PFSK-1 (cell line): ENCODE data around the gene CORO2A.

Experiments
- FOXP2 ChIP-seq: optimal IDR thresholded peaks from 2 replicates; pipeline ENCODE3; 2011; ENCODE audit warnings: borderline replicate concordance, control low read depth, inconsistent platforms; ENCODE audit not compliant: insufficient read depth; ENCODE audit errors: extremely low read length, extremely low read depth
- POLR2AphosphoS5 ChIP-seq: IDR thresholded peaks from 2 replicates; pipeline ENCODE4 v1.6.1; 2012; ENCODE audit warnings: low read depth, mild to moderate bottlenecking, control low read depth, low read length, moderate library complexity
- SIN3A ChIP-seq: IDR thresholded peaks from 2 replicates; pipeline ENCODE4 v1.6.1; 2012; ENCODE audit warnings: mild to moderate bottlenecking, low read length, moderate library complexity, borderline replicate concordance; ENCODE audit not compliant: insufficient read depth
- TAF1 ChIP-seq: IDR thresholded peaks from 2 replicates; pipeline ENCODE4 v1.6.1; 2012; ENCODE audit warnings: low read length, control low read depth, borderline replicate concordance; ENCODE audit not compliant: insufficient read depth
- TF ChIP-seq, protein P1 (sequence below), 2 experiments: IDR thresholded peaks; 2 replicates each; pipeline versions ENCODE4 v1.6.1 to v1.8.0; 2011 to 2012; ENCODE audit warnings: low read depth in 2 of 2, low read length in 2 of 2, control low read depth in 1 of 2, inconsistent platforms in 1 of 2, mild to moderate bottlenecking in 1 of 2, moderate library complexity in 1 of 2; ENCODE audit not compliant: insufficient read depth in 1 of 2

The CORO2A gene

DNA sequence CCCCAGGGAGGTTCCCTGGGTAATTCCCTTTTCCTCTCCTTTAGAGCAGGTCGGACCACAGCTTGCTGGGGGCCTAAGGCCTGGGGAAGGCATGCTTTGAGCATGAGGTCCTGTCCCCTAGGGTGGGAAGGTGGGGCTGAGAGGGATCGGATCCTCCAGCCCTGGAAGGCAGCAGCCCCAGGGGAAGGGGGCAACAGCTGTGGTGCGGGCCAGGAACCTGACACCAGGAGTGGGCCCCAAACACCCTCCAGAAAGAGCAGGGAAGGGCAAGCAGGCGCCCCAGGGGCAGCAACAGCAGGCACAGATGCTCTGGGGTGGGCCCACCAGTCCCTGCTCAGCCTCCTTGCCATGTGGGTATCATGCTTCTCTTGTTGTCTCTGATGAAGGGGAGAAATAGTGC, 3.2 kb upstream of the CORO2A start:
- TF ChIP-seq FOXP2 (no peak), SIN3A (no peak), TAF1 (no peak), POLR2AphosphoS5 (no peak)
- TF ChIP-seq, protein P1, sequence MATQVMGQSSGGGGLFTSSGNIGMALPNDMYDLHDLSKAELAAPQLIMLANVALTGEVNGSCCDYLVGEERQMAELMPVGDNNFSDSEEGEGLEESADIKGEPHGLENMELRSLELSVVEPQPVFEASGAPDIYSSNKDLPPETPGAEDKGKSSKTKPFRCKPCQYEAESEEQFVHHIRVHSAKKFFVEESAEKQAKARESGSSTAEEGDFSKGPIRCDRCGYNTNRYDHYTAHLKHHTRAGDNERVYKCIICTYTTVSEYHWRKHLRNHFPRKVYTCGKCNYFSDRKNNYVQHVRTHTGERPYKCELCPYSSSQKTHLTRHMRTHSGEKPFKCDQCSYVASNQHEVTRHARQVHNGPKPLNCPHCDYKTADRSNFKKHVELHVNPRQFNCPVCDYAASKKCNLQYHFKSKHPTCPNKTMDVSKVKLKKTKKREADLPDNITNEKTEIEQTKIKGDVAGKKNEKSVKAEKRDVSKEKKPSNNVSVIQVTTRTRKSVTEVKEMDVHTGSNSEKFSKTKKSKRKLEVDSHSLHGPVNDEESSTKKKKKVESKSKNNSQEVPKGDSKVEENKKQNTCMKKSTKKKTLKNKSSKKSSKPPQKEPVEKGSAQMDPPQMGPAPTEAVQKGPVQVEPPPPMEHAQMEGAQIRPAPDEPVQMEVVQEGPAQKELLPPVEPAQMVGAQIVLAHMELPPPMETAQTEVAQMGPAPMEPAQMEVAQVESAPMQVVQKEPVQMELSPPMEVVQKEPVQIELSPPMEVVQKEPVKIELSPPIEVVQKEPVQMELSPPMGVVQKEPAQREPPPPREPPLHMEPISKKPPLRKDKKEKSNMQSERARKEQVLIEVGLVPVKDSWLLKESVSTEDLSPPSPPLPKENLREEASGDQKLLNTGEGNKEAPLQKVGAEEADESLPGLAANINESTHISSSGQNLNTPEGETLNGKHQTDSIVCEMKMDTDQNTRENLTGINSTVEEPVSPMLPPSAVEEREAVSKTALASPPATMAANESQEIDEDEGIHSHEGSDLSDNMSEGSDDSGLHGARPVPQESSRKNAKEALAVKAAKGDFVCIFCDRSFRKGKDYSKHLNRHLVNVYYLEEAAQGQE (IDR thresholded peaks at IDR 0.05; ENCODE audit: insufficient read depth in 1 of 2, low read depth in 2 of 2, low read length in 2 of 2) = no peak

DNA sequence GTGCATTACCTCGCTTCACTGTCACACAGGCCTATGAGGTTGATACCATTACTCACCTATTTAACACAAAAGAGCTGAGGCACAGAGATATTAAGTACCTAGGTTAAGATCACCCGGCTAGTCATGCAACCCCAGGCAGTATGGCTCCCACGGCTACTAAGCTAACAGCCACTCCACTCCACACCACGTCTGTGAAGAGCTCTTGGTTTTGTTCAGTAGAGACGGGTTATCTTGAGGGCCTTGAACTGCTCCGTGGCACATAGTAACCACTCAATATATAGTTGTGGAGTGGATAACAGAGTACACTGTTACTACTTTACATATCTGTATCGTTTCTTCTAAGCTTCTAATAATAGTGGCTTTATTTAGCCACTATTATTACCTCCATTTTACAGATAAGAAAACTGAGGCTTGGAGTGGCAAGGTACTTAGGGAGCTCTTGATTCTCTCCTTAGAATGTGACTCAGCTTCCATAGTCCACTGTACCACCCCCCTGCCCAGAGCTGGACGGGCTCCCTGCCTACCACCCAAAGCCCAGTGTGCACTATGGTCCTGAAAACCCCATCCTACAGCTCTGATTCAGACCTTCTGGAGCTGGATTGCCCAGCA, 1.0 kb upstream of the CORO2A start:
- TF ChIP-seq, protein P1 (IDR thresholded peaks at IDR 0.05; ENCODE audit: insufficient read depth in 1 of 2, low read depth in 2 of 2, low read length in 2 of 2) = no peak
- TF ChIP-seq POLR2AphosphoS5 (no peak), FOXP2 (no peak), SIN3A (no peak), TAF1 (no peak)

GRCh38 chr9:98191671-98192502, 550 bp downstream of the CORO2A start:
- TF ChIP-seq, protein P1 (IDR thresholded peaks at IDR 0.05; ENCODE audit: insufficient read depth in 1 of 2, low read depth in 2 of 2, low read length in 2 of 2) = no peak
- TF ChIP-seq TAF1 (no peak), FOXP2 (no peak), SIN3A (no peak), POLR2AphosphoS5 (no peak)

- TF ChIP-seq, protein P1 (IDR thresholded peaks at IDR 0.05; ENCODE audit: insufficient read depth in 1 of 2, low read depth in 2 of 2, low read length in 2 of 2) = no peak
- TF ChIP-seq SIN3A = no peak
- TF ChIP-seq FOXP2 = no peak
- TF ChIP-seq POLR2AphosphoS5 = no peak
- TF ChIP-seq TAF1 = no peak
Observed at GRCh38 chr9:98191181-98191608, 1.2 kb downstream of the CORO2A start.
